Astrocyte of the cerebellum (primary cell): ENCODE results near the gene C16orf87.
"Not testable (repeated sequence)": the region's sequence is repeated elsewhere in the genome, so short reads cannot be mapped to it uniquely, and the experiment has no call there.

Source experiments
- DNase-seq: peaks from one replicate; pipeline ENCODE4 v3.0.0-alpha.2; 2011; ENCODE audit warnings: low read depth
- H3K4me3 ChIP-seq: 2 replicates; pipeline ENCODE4 v1.5.1; 2011; ENCODE audit warnings: mild to moderate bottlenecking, low read depth, low read length, moderate library complexity
- in situ Hi-C: cut with HindIII; loops from 2 replicates; pipeline ENCODE4 v1.10.0; 2017; ENCODE audit warnings: low sequenced_read_pairs
- TF ChIP-seq, protein P1 (sequence below): IDR thresholded peaks from 2 replicates; pipeline ENCODE4 v1.5.1; 2012; ENCODE audit warnings: low read length, low read depth, moderate library complexity, mild to moderate bottlenecking; ENCODE audit errors: missing control alignments

Gene C16orf87, protein sequence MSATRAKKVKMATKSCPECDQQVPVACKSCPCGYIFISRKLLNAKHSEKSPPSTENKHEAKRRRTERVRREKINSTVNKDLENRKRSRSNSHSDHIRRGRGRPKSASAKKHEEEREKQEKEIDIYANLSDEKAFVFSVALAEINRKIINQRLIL

DNA sequence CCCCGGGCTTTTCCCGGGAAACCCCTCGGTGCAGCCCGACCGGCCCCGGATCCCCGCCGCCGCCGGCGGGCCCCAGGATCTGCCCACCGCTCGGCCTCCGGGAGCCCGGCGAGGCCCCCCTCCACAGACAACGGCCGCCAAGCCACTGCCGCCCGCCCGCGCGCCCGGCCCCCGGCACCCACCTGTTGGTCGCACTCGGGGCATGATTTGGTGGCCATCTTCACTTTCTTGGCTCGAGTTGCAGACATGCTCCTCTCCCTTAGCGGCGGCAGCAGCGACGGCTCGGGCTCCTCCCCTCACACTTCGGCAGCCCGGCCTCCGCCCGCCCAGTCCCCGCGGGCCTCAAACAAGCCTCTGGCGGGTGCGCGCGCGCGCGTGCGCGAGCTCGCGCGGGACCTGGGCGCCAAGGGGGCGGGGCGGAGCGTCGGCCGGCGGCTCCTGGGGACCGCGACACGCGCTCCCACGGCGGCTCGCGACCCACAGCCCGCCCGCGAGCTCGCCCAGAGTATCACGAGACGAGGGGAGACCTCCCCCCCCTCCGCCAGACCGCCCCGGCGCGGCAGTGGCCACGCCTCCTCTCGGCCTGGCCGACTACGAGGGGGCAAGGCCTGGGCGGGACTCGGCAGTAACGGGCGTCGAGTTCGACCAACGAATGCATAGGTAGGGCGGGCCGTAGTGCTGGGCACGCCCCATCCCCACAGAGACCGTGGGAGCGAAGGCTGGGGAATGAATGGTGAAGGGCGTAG lies at the start of gene C16orf87:
Gene C16orf87 (minus strand): TSS at position 279 of the 746 bp plus-strand sequence. CDS start 31 bp downstream, at position 248.
- peak; percentile 81 for DNase-seq
- TF ChIP-seq, protein P1, sequence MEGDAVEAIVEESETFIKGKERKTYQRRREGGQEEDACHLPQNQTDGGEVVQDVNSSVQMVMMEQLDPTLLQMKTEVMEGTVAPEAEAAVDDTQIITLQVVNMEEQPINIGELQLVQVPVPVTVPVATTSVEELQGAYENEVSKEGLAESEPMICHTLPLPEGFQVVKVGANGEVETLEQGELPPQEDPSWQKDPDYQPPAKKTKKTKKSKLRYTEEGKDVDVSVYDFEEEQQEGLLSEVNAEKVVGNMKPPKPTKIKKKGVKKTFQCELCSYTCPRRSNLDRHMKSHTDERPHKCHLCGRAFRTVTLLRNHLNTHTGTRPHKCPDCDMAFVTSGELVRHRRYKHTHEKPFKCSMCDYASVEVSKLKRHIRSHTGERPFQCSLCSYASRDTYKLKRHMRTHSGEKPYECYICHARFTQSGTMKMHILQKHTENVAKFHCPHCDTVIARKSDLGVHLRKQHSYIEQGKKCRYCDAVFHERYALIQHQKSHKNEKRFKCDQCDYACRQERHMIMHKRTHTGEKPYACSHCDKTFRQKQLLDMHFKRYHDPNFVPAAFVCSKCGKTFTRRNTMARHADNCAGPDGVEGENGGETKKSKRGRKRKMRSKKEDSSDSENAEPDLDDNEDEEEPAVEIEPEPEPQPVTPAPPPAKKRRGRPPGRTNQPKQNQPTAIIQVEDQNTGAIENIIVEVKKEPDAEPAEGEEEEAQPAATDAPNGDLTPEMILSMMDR: no peak
- in situ Hi-C loops: no loop called here
- H3K4me3 ChIP-seq: peak within 1 kb of the TSS; percentile 92

DNA sequence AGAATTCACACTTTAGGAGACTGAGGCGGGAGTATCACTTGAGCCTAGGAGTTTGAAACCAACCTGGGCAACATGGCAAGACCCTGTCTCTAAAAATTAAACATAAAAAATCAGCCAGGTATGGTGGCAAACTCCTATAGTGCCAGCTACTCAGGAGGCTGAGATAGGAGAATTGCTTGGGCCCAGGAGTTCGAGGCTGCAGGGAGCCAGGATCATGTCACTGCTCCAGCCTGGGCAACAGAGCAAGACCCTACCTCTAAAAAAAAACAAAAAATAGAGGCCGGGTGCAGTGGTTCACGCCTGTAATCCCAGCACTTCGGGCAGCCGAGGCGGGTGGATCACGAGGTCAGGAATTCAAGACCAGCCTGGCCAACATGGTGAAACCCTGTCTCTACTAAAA lies 44.3 kb upstream of the C16orf87 start:
- H3K4me3 ChIP-seq: no peak overlapping the region
- in situ Hi-C loops: no loop called here
- TF ChIP-seq, protein P1: no peak
- no peak for DNase-seq

DNA sequence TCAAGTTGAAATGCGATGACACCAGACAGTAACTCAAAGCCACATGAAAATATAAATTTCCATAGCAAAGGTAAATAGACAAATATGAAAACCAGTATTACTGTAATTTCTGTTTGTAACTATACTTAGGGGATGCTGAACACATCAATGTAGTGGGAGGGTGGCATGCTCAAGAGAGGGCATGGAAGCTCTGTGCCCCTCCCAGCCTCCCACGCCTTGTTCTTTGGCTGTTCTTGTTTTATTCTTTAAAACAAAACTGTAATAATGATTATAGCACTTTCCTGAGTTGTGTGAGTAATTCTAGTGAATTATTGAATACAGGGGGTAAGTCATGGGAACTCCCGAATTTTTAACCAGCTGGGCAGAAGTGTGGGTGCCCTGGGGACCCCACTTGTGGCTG lies 42.2 kb upstream of the C16orf87 start:
- in situ Hi-C loops: no loop called here
- no peak overlapping the region for H3K4me3 ChIP-seq
- DNase-seq: no peak
- TF ChIP-seq, protein P1: no peak

DNA sequence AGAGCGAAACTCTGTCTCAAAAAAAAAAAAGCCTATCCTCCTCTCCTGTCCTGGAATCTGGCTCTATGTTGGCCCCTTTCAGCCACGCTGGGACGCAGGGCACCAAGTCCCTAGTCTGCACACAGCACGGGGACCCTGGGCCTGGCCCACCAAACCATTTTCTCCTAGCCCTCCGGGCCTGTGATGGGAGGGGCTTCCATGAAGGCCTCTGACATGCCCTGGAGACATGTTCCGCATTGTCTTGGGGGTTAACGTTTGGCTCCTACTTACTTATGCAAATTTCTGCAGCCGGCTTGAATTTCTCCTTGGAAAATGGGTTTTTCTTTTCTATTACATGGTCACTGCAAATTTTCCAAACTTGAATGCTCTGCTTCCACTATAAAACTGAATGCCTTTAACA lies 40.6 kb upstream of the C16orf87 start:
- TF ChIP-seq, protein P1: no peak
- no peak overlapping the region for H3K4me3 ChIP-seq
- DNase-seq: no peak
- in situ Hi-C loops: no loop called here

DNA sequence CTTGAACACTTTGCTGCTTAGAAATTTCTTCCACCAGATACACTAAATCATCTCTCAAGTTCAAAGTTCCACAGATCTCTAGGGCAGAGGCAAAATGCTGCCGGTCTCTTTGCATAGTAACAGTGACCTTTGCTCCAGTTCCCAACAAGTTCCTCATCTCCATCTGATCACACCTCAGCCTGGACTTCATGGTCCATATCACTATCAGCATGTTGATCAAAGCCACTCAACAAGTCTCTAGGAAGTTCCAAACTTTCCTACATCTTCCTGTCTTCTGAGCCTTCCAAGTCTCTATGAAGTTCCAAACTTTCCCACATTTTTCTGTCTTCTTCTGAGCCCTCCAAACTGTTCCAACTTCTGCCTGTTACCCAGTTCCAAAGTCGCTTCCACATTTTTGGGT lies 37.9 kb upstream of the C16orf87 start:
- in situ Hi-C loops: loop anchor here (10.0 kb wide), 1 partner anchor 86 kb away; no protein-coding TSS in a partner anchor
- DNase-seq, H3K4me3 ChIP-seq: not testable (repeated sequence)

DNA sequence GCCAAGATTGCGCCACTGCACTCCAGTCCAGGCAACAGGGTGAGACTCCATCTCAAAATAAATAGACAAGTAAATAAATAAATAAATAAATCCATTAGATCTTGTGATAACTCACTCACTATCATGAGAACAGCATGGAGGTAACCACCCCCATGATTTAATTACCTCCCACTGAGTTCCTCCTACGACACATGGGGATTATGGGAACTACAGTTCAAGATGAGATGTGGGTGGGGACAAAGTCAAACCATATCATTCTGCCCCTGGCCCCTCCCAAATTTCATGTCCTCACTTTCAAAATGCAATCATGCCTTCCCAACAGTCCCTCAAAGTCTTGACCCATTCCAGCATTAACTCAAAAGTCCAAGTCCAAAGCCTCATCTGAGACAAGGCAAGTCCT lies 36.5 kb upstream of the C16orf87 start:
- in situ Hi-C loops: loop anchor here (10.0 kb wide), 1 partner anchor 87 kb away; no protein-coding TSS in a partner anchor
- DNase-seq, H3K4me3 ChIP-seq: not testable (repeated sequence)

DNA sequence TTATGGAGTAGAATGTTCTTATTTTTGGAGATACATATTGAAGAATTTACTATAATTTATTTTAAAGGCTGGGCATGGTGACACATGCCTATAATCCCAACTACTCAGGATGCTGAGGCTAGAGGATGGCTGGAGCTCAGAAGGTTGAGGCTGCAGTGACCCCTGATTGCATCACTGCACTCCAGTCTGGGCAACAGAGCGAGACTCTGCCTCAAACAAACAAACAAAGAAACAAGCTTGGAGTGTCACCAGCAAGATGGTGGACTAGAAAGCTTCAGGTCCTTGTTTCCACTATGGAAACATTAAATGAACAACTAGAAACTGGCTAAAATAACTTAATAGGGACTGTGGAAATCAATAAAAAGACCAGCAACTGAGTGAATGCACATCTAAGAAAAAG lies 35.3 kb upstream of the C16orf87 start:
- DNase-seq: no peak
- in situ Hi-C loops: loop anchor here (10.0 kb wide), 1 partner anchor 89 kb away; no protein-coding TSS in a partner anchor
- H3K4me3 ChIP-seq: no peak overlapping the region
- TF ChIP-seq, protein P1: no peak
